GM18867 (cell line): ENCODE results near the gene GFOD1.
"Not testable (repeated sequence)": the region's sequence is repeated elsewhere in the genome, so short reads cannot be mapped to it uniquely, and the experiment has no call there.

Experiments
- ATAC-seq: cut with Tn5 transposase; IDR thresholded peaks from one replicate; pipeline ENCODE4 v1.9.1; 2021; ENCODE audit warnings: mild to moderate bottlenecking, moderate library complexity; ENCODE audit not compliant: unreplicated experiment

The GFOD1 gene

DNA sequence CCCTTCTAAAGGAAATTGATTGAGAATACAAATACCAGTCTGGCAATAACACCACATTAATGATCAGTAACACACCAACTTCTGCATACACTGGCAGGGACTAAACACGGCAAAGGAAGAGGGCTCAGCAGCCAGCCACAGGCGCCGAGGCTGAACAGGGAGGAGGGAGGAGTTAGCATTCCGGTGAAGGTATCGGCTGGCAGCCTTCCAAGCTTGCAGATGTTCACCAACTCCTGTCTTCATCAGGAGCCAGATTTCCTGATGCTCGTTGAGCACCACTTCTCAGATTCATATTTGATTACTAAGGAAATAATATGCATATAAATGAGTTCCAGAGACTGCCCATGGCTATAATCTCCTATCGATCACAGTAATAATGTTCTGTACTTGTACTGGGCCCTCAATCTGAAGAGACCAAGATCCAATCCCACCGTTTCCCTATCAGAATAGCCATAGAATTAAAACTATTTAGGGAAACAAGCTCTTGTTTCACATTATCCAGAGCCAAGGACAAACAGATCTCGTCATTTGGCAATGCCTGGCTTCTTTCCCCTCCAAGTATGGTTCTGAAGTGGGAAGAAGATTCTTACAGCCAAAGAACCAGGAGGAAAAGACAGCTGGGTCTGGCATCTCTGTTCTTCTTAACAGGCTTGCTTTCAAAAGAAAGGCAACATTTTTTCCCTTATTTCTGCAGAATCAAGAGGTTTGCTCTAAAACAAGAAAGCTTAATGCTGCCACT is 42.2 kb downstream of the GFOD1 start:
- ATAC-seq: no peak

GRCh38 chr6:13444604-13445003 is 42.8 kb downstream of the GFOD1 start:
- ATAC-seq: no peak

- not testable (repeated sequence) for ATAC-seq
Measured at GRCh38 chr6:13443978-13444377, 43.4 kb downstream of the GFOD1 start.

DNA sequence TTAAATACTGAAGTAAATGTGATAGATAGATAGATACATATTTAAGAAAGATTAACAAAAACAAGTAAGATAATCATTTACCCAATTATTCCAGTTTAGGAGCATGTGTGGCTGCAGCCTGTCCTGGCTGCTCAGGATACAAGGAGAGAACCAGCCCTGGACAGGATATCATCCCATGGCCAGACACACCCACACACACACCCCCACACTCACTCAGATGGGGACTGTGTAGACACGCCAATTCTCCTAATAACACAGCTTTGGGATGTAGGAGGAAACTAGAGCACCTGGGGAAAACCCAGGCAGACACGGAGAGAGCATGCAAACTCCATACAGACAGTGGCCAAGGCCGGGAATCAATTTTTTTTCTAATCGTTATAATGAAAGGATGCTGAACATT is 45.6 kb downstream of the GFOD1 start:
- no peak for ATAC-seq

GRCh38 chr6:13439644-13440043 is 47.8 kb downstream of the GFOD1 start:
- ATAC-seq: no peak

- no peak for ATAC-seq
Measured at GRCh38 chr6:13438126-13438525, 49.3 kb downstream of the GFOD1 start.

DNA sequence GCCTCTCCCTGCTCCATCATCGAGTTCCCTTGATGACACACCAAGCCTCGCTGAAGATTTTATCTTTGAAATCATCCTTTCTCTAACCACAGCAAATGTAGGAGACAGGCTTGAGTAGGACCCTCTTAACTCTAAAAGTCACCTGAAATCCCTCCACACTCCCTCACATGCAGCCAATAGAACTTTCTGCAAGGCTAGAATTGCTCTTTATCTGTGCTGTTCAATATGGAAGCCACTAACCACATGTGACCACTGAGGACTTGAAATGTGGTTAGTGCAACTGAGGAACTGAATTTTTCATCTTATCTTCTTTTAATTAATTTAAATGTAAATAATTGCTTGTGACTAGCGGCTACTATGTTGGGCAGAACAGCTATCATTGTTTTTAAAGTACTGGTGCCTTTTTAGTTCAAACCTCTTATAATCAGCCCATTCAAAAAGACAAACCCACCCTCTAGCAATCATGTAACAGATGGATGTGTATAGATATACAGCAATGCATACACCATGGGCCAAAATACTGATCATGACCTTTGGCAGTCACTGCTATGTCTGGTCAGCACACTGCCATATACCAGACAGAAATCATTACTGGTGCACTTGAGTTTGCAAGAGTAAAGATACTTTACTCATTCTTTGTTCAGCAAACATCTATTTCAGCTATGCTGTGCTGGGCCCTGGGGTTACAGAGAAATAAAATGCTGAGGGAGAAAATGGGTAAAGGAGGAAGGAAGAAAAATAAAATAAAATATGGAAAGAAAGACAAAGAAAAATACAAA is 50.0 kb downstream of the GFOD1 start:
- no peak for ATAC-seq

DNA sequence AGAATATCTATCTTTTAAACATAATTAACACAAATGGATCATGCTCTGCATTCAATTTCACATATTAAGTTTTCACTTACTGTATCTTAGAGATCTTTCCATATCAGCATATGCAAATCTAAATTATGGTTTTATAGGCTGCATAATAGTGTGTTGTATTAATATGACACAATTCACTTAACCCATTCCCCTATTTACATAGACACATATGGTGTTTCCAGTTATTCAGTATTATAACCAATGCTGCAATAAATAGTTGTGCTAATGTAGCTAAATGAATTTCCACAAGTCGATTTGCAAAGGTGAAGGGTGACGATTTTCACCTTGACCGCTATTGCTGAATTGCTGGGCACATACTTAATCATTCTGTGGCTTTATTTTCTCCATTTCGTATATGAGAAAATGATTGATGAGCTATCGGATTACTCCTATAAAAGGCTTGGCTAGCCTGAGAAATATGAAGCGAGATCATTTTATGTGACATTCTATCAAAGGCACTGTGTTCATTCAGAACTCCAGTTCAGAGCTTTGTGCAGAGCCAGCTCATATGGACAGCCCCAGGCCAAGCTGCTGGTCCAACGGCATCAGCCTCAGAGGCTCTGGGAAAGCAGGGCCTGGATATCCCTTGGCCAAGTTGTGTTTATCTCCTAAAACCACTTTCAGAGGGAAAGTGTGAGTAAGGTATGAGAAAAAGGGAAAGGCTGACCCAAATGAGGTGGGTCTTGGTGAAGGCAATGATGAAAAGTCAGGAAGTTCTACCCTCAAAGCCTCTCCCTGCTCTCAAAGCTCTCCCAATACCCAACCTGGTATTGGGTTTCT is 50.8 kb downstream of the GFOD1 start:
- ATAC-seq: no peak

DNA sequence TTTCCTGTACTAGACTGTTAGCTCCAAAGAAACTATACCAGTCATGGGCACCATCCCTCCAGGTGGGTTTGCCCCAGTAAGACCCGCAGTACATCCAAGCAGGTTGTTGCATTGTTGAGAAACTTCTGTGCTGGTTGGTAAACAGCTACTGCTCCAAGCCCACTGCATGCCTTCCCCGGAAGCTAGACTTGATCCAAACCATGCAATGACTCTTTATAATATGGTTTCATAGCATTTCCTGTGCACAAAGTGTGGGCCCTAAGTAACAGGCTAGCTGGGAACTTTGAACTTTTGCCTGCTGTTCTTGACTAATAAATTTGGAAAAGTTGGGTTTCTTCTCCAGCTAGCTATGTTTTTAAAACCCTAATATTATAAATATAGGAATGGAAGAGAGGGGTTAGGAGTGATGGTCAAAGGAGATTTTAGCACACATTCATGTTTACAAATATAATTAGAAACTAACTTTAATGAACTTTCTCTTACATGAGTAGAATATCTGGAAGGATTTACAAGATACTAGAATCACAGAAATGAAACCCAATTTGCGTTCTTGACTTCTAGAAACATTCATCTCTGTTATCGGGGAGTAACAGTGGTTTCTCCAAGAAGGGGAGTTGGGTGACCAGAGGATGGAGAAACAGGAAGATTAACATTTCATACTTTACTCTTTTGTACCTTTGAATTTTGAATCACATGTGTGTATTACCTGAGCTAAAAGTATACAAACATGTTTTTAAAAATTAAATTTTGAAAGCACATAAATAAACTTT is 51.7 kb downstream of the GFOD1 start:
- no peak for ATAC-seq

DNA sequence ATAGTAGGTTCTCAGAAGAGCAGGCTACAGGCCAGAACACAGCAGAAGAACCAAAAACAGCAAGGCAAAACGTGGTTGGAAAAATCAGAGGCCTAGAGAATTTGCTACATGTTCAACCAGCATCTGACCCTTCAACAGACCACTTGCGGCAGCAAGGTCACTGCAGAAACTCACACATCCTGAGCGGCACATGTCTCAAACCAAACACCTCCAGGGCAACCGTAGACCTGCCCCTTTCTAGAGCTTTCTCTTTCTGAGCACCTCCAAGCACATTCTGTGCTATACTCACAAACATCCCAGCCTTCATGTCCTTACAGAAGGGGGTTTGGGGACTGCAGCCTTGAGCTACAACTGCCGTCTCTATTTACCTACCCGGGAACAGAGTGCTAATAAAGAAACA is 52.6 kb downstream of the GFOD1 start:
- no peak for ATAC-seq

GRCh38 chr6:13434135-13434775 is 53.1 kb downstream of the GFOD1 start:
- ATAC-seq: not testable (repeated sequence)

GRCh38 chr6:13433709-13434121 is 53.7 kb downstream of the GFOD1 start:
- ATAC-seq: no peak

DNA sequence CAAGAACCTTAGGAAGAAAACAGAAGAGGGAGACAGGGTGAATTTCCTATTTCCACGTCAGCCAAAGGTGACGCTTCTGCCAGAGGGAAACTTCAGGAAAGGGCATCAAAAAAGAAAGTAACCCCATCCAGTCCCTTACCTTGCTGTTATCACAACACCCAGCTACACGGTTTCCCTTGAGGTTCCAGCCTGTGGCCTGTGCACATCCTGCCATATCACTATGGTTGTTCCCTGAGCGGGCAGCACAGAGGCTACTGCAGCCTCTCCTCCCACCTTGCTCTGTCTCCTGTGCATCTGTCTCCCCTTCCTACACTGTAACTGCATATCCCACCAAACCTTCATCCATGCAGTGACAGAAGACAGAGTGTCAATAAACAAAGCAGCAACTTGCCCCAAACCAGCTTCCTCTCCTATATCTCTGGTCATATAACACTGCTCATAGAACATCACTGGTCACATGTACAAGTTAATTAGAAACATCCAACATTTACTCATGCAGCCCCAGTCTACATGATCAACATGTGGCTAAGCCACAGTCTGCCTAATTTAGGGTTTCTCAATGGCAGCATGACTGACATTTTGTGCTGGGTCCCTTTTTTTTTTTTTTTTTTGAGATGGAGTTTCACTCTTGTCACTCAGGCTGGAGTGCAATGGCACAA is 54.7 kb downstream of the GFOD1 start:
- no peak for ATAC-seq

DNA sequence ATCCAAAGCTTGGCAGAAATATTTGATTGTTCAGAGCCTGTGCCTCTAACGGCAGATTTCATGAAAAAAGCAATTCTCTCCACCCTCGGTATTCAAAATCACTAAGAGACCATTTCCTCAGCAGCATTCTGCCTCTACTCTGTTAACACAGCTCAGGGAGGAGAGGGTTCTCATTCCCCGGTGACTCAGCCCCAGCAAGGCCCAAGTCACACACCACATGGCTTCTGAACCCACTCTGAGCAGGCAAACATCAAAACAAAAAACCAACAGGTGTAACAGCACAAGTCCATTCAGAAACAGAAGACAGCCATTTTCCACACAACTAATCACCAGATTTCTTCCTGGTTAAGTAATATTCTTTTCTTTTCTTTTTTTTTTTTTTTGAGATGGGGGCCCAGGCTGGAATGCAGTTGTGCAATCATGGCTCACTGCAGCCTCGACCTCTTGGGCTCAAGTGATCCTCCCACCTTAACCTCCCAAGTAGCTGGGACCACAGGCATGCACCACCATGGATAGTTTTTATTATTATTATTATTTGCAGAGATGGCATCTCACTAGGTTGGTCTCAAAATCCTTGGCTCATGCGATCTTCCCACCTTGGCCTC is 55.4 kb downstream of the GFOD1 start:
- no peak for ATAC-seq

GRCh38 chr6:13431059-13431656 is 56.2 kb downstream of the GFOD1 start:
- ATAC-seq: peak; percentile 24

DNA sequence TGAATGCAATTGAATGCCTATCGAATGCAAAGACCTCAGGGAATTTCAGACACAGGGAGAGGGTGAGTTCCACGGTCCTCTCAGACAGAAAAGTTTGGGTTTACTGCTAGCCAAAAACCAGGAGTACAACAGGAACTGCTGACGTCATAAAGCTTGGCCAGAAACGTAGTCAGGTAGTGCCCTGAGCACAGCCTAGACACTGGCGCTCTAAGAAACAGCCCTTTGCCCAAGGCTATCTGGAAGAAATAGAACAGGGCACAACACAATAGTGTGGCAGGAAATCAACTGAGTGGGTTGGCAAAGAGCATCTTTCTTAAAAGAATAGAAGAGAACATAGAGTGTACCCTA is 58.0 kb downstream of the GFOD1 start:
- ATAC-seq: no peak

- ATAC-seq: peak; percentile 15
Measured at GRCh38 chr6:13428583-13429405, 58.6 kb downstream of the GFOD1 start.
